GM12878 (cell line): ENCODE results near the gene IGLL5.

Experiments used
- BRCA1 ChIP-seq: IDR thresholded peaks from 2 replicates; pipeline ENCODE4 v1.6.1; 2011; ENCODE audit warnings: low read depth, low read length, improper control_type of control experiment
- CTCF ChIP-seq, 3 experiments: IDR thresholded peaks in 2 of 3; conservative IDR thresholded peaks in 1 of 3; 2 replicates each; pipeline ENCODE4 v1.5.1; 2011; ENCODE audit warnings: low read depth in 3 of 3, low read length in 3 of 3, mild to moderate bottlenecking in 3 of 3, control low read depth in 2 of 3, moderate library complexity in 2 of 3, inconsistent platforms in 1 of 3, mixed read lengths in 1 of 3; ENCODE audit not compliant: control insufficient read depth in 2 of 3, insufficient read depth in 1 of 3; ENCODE audit errors: extremely low read depth in 1 of 3
- PAX5 ChIP-seq: IDR thresholded peaks from 2 replicates; pipeline ENCODE4 v1.6.1; 2011; ENCODE audit warnings: low read depth, low read length, borderline replicate concordance
- SIN3A ChIP-seq: IDR thresholded peaks from 2 replicates; pipeline ENCODE4 v1.6.1; 2012; ENCODE audit warnings: low read depth, low read length, improper control_type of control experiment
- YY1 ChIP-seq: IDR thresholded peaks from 2 replicates; pipeline ENCODE4 v1.6.1; 2011; ENCODE audit warnings: low read depth, mild to moderate bottlenecking, low read length
- ZNF217 ChIP-seq: fragments of 450-650 bp; IDR thresholded peaks from 2 replicates; pipeline ENCODE4 v1.6.1; 2017; ENCODE audit warnings: antibody characterized with exemption, mild to moderate bottlenecking

DNA sequence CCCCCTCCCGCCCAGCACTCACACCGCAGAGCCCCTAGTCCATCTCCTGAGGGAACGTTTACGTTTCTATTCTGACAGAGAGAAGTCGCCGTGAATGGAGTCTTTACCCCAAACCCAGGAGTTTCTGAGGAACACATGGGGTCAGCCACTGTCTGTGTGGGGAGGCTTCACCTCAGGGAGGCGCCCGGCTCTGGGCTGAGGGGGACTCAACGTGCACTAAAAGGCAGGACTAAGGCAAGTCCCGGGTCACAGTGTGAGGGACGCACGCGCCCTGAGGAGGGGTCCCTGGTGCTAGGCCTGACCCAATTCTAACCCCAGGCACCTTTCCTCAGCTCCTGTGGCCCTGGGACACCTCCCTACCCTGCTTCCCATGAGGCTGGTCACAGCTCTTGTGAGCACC is 32.5 kb upstream of the IGLL5 start:
- TF ChIP-seq BRCA1 (no peak), SIN3A (no peak), PAX5 (no peak), YY1 (no peak), ZNF217 (no peak), CTCF (IDR thresholded peaks at IDR 0.05 in 2 of 3, conservative IDR thresholded peaks at IDR 0.05 in 1 of 3; ENCODE audit: control insufficient read depth in 2 of 3, extremely low read depth in 1 of 3, insufficient read depth in 1 of 3, low read depth in 3 of 3, low read length in 3 of 3) (no peak)
